GM10266 (cell line): ENCODE data around the gene KLF13.

Experiments
- DNase-seq: peaks from one replicate; pipeline ENCODE4 v3.0.0; 2012; ENCODE audit errors: extremely low spot score
- TF ChIP-seq, protein P1 (sequence below): IDR thresholded peaks from 2 replicates; pipeline ENCODE4 v1.5.1; 2012; ENCODE audit warnings: mild to moderate bottlenecking, low read depth; ENCODE audit not compliant: control insufficient read depth, insufficient read depth; ENCODE audit errors: missing control alignments

The KLF13 gene

GRCh38 chr15:31330111-31330785, 3.6 kb downstream of the KLF13 start:
- TF ChIP-seq, protein P1, sequence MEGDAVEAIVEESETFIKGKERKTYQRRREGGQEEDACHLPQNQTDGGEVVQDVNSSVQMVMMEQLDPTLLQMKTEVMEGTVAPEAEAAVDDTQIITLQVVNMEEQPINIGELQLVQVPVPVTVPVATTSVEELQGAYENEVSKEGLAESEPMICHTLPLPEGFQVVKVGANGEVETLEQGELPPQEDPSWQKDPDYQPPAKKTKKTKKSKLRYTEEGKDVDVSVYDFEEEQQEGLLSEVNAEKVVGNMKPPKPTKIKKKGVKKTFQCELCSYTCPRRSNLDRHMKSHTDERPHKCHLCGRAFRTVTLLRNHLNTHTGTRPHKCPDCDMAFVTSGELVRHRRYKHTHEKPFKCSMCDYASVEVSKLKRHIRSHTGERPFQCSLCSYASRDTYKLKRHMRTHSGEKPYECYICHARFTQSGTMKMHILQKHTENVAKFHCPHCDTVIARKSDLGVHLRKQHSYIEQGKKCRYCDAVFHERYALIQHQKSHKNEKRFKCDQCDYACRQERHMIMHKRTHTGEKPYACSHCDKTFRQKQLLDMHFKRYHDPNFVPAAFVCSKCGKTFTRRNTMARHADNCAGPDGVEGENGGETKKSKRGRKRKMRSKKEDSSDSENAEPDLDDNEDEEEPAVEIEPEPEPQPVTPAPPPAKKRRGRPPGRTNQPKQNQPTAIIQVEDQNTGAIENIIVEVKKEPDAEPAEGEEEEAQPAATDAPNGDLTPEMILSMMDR: no peak

DNA sequence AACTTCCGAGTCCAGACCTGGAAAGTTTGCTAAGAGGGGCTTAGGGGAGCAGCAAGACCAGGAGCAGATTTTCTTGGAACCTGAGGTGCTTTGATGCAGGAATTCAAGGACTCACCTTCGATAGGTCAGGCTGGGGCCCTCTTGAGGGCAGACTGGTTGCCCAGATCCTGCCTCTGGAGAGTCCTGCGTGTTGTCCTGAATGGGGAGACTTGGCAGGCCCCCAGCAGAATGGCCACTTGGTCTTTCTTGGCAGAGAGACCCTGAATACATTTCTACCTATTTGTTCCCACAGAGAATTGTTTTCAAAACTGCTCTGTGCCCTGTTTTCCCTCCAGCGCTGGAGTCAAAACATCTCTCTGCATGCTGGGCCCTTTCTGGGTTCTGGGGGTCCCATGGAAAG, 4.2 kb downstream of the KLF13 start:
- no peak for DNase-seq

More at GRCh38 chr15:31330111-31330785, 3.6 kb downstream of the KLF13 start:
- no peak for DNase-seq

DNA sequence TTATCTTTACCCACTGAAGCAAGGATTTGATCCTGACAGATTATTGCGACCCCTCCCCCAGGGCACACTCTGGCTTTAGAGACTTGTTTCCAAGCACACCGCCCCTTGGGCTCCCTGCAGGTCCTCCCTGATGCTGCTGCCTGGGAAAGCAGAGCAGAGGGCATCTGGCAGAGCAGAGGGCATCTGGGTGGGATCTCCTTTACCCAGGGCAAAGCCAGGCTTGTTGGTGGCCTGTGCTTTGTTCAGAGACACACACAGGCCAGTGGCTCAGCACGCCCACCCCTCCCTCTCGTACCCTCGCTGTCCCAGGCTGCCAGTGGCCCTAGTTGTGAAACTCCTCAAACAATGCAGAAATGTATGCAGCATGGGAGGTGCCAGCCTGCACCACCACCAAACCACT, 4.8 kb downstream of the KLF13 start:
- DNase-seq: no peak
- TF ChIP-seq, protein P1: no peak

More for the DNA sequence above, 4.2 kb downstream of the KLF13 start:
- TF ChIP-seq, protein P1: no peak

- TF ChIP-seq, protein P1: no peak
- DNase-seq: no peak
Observed at GRCh38 chr15:31332020-31332680, 5.5 kb downstream of the KLF13 start.

DNA sequence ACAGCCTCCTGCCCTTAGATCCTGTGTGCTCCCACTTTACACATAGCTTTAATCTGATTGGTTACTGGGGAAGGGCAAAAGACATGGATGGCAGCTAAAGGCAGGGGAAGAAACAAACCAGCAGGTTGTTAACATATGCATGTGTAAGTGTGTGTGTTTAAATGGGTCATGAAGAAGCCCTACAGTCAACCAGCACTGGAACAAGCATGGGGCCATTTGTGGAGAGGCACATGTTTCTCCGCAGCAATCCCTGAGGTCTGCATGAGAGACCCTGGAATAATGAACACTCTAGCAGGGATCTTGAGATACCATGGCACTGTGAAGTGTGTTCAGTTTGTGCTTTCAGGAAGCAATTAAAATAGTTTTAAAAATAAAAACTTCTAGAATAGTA, 6.0 kb downstream of the KLF13 start:
- TF ChIP-seq, protein P1: no peak
- DNase-seq: no peak

DNA sequence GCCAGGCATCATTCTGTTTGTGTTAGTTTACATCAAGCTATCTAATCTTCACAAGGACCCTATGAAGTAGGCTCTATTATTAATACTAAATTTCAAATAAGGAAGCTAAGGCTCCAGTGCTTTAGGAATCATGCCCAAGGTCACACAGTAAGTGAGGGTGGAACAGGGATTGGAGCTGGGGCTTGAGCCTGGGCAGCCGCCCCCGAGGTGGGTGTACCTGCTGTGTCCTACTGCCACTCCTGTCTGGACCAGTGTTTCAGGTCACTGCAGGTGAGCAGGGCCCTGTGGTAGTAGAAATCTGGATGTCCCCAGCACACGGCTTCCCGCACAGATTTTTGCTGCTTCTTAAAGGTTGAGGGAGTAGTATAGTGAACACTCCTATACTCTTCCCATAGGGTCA, 6.5 kb downstream of the KLF13 start:
- no peak for DNase-seq
- TF ChIP-seq, protein P1: no peak

- no peak for DNase-seq
- TF ChIP-seq, protein P1: no peak
Observed at GRCh38 chr15:31333820-31334219, 7.2 kb downstream of the KLF13 start.
